SW480 (cell line): ENCODE measurements around the gene RPGR.

Source experiments
- DNase-seq: peaks from one replicate; pipeline ENCODE4 v3.0.0-alpha.2; 2016; ENCODE audit warnings: low spot score

The RPGR gene

DNA sequence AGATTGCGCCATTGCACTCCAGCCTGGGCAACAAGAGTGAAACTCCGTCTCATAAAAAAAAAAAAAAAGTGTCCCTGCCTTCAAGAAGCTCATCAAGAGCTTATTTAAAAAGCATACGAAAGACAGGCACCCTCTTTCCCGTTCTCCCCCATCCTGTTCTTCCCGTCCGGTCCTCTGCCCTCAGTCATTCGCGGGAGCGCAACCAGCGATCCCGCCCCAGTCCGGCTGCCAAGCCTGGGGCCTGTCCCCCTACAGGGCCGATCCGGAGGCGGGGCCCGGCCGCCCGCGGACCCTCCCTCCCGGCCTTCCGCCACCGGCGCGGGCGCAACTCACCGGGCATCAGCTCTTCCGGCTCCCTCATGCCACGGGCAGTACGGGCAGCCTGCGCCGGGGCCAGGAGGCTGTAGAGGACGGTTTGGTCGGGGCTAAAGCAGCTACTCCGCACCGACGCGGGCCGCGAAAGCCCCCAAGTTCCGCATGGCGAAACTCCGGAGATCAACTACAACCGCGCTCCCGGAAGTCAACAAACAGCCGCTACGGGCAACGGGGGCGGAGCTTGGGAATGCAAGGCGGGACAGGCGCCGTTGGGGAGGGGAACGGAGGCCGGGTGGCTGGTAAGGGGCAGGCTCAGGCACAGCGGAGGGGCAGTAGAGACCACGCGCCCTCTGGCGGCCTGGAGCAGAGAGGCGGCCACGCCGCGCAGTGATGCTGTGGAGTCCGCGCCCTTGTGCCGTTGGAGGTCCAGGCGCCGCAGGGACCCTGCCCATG is at the start of gene RPGR:
TSS of gene RPGR (minus strand) at position 503 of the 768 bp plus-strand sequence. CDS start at position 361, 142 bp downstream.
- DNase-seq = peak; percentile 90

GRCh38 chrX:38376747-38377146 is 49.4 kb upstream of the RPGR start:
- no peak for DNase-seq

DNA sequence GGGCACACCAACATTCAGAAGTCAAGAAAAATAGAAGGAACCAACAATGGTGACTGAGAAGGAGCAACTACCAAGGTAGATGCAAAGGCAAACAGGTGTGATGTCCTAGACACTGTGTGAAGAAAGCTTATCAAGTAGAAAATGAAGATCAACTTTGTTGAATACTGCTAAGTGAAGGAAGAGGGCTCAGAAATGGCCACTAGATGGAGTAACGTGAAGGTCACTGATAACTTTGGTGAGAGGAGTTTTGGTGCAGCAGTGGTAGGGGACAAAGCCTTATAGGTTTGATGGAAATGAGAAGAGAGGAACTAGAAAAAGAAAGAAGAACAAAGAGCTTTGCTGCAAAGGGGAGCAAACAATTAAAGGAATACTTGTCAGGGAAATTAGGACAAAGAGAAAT is 48.6 kb upstream of the RPGR start:
- DNase-seq = peak; percentile 22

DNA sequence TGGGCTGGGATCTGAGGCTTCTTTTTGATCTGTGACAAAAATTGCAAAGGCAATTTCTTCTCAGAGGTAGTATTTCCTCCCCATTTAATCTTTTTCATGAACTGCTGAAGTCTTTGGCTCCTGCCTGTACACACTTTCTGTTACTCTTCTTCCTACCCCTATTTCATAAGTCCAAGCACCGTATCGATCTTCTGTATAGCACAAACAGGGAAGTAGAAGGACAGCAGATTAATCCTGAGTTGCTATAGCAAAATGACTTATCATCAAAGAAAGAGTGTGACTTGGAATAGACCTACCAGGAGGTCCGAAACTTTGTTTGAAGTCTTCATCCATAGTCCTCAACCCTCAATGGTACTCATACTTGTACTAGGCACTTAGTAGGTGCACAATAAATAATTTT is 47.1 kb upstream of the RPGR start:
- no peak for DNase-seq

DNA sequence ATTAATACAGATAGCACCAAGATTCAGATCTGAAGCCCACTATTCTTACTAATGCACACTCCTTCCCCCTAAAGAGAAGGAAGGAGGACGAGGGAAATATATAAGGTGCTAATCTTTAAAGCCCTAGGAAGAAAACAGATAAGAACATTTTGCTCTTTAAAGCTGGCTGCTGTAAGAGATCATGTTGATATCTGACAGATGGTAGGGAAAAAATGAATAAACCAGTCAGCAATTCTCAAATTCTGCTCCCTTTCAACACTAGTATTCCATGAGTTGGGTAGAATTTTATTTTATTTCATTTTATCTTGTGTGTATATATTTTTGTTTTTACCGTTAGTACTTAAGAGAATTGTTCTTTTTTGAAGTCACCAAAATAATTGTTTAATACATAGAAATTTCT is 44.3 kb upstream of the RPGR start:
- no peak for DNase-seq

- DNase-seq = no peak
Measured at GRCh38 chrX:38368774-38369173, 41.5 kb upstream of the RPGR start.

DNA sequence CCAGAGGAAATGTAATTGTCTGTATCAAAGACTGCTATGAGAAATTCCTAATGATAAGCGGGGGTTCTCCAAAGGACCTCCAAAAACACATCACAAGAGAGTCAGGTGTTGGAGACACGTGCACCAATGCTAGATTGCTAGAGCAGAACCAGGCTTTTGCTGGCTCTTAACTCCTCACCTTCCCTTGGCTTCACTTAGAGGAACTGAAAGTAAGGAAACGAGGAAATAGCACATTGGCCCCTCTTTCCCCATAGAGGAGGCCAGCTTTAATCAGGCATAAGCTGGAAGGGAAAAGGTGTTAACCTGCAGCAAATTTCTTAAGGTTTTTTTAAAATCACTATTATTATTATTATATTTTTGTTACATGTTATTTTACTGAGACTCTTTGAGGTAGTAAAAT is 38.6 kb upstream of the RPGR start:
- DNase-seq = no peak

- no peak for DNase-seq
Measured at GRCh38 chrX:38363046-38363445, 35.7 kb upstream of the RPGR start.

- DNase-seq = no peak
Measured at GRCh38 chrX:38357747-38358673, 30.7 kb upstream of the RPGR start.

DNA sequence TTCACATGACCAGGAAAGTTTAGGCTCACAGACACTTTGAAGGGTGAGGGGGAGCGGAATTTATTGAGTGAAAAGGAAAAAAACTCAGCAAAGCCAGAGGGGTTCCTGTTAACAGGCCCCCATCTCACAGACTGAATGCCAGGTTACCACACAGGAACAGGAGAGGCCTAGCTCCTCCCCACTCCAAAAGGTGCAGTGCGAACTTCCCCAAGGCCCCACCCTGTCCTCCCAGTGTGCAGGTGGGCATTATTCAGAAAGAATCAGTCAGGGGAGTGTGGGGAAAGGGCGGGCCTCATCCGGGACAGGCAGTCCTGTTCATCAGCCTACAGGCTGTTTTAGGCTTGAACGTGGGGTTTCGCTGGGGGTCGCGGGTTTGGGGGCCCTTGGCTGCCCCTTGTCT is 29.1 kb upstream of the RPGR start:
- DNase-seq = no peak

- no peak for DNase-seq
Measured at GRCh38 chrX:38352362-38352761, 25.1 kb upstream of the RPGR start, which contains the start of gene OTC. TSS of gene OTC (plus strand) at chrX:38352604. CDS start at chrX:38352697, 93 bp downstream.

GRCh38 chrX:38351346-38351745 is 24.0 kb upstream of the RPGR start:
- DNase-seq = no peak

GRCh38 chrX:38347136-38347535 is 19.8 kb upstream of the RPGR start:
- no peak for DNase-seq

GRCh38 chrX:38346150-38346549 is 18.8 kb upstream of the RPGR start:
- DNase-seq = no peak

DNA sequence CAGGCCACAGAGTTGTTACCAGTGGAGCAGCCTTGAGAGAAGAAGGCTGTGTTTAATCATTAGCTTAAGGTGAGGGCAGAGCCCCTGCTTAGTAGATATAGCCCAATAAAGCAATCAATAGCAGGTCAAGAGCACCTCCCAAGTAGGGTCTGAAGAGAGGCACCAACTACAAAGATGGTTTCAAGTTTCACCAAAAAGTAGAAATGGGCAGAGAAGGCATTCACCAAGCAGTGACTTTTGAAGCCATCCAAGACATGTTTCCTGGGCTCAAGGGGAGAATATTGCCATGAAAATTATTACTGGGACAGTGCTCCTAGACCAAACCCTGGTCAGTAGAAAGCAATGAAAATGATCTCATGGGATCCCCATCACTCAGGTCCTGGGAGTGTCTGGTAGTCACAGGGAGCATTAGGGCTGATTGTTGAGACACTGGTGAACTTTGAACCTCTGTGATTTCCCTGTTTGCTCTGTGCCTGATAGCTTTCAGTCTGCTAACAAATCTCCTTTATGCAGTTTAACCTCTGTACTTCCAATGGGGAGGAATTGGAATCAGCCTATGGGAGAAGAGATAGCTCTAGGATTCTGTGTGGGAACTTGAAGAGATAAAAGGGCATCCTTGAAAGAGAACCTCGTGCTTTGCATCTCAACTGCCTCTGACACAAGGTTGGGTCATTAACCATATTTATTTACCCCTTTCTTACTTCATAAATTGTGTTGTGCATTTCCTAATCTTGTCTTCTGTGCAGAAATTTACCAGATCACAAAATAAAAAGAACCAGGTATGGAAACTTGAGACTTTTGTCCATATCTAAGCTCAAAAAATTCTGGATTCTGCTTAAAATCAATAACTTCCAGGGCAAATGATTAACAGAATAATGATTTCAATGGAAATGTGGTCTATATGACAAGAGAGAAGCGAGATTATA is 15.8 kb upstream of the RPGR start:
- DNase-seq = no peak

DNA sequence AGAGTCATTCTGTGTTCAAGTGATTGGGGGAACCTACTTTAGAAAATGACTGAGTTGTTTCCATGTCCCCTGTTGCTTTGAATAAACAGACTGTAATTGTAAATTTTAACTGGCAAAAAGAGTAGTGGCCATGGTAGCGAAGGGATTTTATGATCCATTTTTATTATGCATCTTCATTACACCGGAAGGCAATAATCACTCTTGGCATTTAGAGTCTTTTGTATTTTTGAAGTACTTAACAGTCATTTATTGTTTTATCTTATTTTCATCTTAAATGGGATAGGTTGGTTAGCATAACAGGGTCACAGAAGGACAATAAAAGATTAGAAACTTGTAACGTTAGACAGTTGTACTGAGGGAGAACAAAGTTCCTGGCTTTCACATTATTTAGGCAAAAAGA is 14.1 kb upstream of the RPGR start:
- DNase-seq = no peak

GRCh38 chrX:38336538-38337240 is 9.4 kb upstream of the RPGR start:
- DNase-seq = no peak

DNA sequence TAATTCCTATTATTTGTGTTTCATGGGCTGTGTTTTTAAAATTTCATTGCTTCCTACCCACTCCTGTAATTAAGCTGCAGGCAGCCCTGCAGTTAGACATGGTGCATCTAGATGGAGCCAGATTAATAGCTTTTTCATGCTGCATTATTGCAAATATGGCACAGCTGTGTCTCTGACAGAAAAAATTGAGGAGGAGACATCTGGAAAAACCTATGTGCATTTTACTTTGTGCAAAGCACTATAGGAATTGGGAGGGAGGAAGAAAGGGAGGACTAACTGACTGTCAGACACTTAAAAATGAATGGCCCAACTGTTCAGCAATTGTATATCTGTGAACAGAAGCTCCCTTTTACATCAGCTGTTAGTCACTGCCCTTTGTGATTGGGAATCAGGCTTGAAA is 8.1 kb upstream of the RPGR start:
- DNase-seq = no peak

DNA sequence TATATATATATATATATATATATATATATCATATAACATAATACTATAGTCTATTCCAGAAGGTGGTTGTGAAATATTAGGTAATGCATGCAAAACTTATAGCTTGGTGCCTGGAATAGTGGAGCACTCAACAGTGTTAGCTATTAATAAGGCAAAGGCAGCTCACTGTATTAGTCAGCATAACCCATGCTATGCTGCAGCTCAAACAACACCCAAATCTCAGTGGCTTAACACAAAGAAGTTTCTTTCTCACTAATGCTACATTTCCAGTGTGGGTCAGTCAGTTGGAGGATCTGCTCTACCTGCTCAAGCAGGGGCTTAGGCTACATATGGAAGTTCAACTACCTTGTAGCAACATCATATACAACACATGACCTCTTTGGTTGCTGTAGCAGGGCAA is 5.2 kb upstream of the RPGR start:
- DNase-seq = no peak

GRCh38 chrX:38327775-38328081 is 419 bp upstream of the RPGR start:
- no peak for DNase-seq

GRCh38 chrX:38326086-38326485 is 1.2 kb downstream of the RPGR start:
- DNase-seq = no peak

- no peak for DNase-seq
Measured at GRCh38 chrX:38320819-38321218, 6.5 kb downstream of the RPGR start.
